ENCODE data around the gene FAM151A. TPM values are rescaled to one million over a fixed set of nuclear protein-coding genes. Genes with fewer than 3 reads are reported as not detected.

FAM151A gene
- total and polyA plus RNA-seq, 2 donors (not counting 3 experiments of a cell fraction or from before 2014, with no cell fraction given): not detected

GRCh38 chr1:54609301-54609921 lies 13.9 kb downstream of the FAM151A start:
- no peak for TF ChIP-seq FOS (IDR thresholded peaks at IDR 0.05; ENCODE audit: borderline replicate concordance, insufficient read depth, low read length)
- TF ChIP-seq MAX (IDR thresholded peaks at IDR 0.05; ENCODE audit: insufficient read depth, insufficient read length): no peak
- no peak for TF ChIP-seq POLR2AphosphoS5 (IDR thresholded peaks at IDR 0.05; ENCODE audit: insufficient read depth, low read depth, low read length)
- TF ChIP-seq JUN (IDR thresholded peaks at IDR 0.05; ENCODE audit: borderline replicate concordance, insufficient read depth, insufficient read length, low read depth): no peak
- no peak for TF ChIP-seq GATA2 (IDR thresholded peaks at IDR 0.05; ENCODE audit: insufficient read depth, insufficient read length, low read depth, low read length)
- no peak for TF ChIP-seq CTCF (IDR thresholded peaks at IDR 0.05; ENCODE audit: extremely low read depth in 1 of 2, insufficient read depth in 1 of 2, low read depth in 1 of 2, low read length in 2 of 2)
- TF ChIP-seq EZH2 (IDR thresholded peaks at IDR 0.05; ENCODE audit: borderline replicate concordance, low read depth, low read length, severe bottlenecking): no peak
- no peak for TF ChIP-seq POLR2A (IDR thresholded peaks at IDR 0.05; ENCODE audit: low read depth, low read length)
- no peak for TF ChIP-seq MYC (IDR thresholded peaks at IDR 0.05; ENCODE audit: low read depth, low read length)
- intact Hi-C loops (cut with micrococcal nuclease): no loop called here
- CTCF ChIA-PET: no interaction called here
- H3K79me2 ChIP-seq (ENCODE audit: control insufficient read depth, insufficient read depth, low read length): no peaks in the 10 kb centered on the region
- no peaks in the 10 kb centered on the region for H3K36me3 ChIP-seq (ENCODE audit: control insufficient read depth in 2 of 2, extremely low read depth in 1 of 2, insufficient read depth in 2 of 2, low read length in 2 of 2)
- no peak overlapping the region for H3K9ac ChIP-seq (replicated peaks; ENCODE audit: extremely low read depth, insufficient read depth, low read length)
- no peaks in the 10 kb centered on the region for H3K27me3 ChIP-seq (ENCODE audit: control insufficient read depth in 2 of 2, insufficient read depth in 2 of 2, low read length in 2 of 2)
- no peaks in the 10 kb centered on the region for H4K20me1 ChIP-seq (replicated peaks; ENCODE audit: control insufficient read depth, extremely low read depth, insufficient read depth, low read length)
- no peaks in the 10 kb centered on the region for H3K9me1 ChIP-seq (replicated peaks; ENCODE audit: control insufficient read depth, extremely low read depth, insufficient read depth, low read length)
- no peak overlapping the region for H2AFZ ChIP-seq (ENCODE audit: low read depth, low read length)
- no peak for FAIRE-seq
- no peak for DNase-seq (ENCODE audit: low read depth, low spot score)
- no peak overlapping the region for H3K27ac ChIP-seq (ENCODE audit: insufficient read depth, low read depth, low read length)
- H3K4me3 ChIP-seq (replicated peaks in 1 of 3; ENCODE audit: insufficient read depth in 1 of 3, low read depth in 1 of 3, low read length in 3 of 3): no peak overlapping the region
- dilution Hi-C loops (cut with MboI; ENCODE audit: extremely low pct_ligation_motif_present, low sequenced_read_pairs): no loop called here
- H3K4me1 ChIP-seq (ENCODE audit: control insufficient read depth, extremely low read depth, insufficient read depth, low read length): peaks cover 3% of the 10 kb centered on the region
- no peak overlapping the region for H3K4me2 ChIP-seq (ENCODE audit: insufficient read depth, low read length)
- BruUV-seq (replicated peaks): no TSS peak
- POLR2A ChIA-PET: no interaction called here
- no peaks in the 10 kb centered on the region for H3K9me3 ChIP-seq (replicated peaks; ENCODE audit: control insufficient read depth, insufficient read depth, low read length)

Measured in endothelial cell of umbilical vein (primary cell).